Brain pericyte (primary cell): Measurements from ENCODE around the gene GRIK2.
"Not testable (repeated sequence)": the region's sequence is repeated elsewhere in the genome, so short reads cannot be mapped to it uniquely, and the experiment has no call there.

Source experiments
- DNase-seq: peaks from one replicate; pipeline ENCODE4 v3.0.0-alpha.2; 2012; ENCODE audit warnings: low read depth, low spot score

The GRIK2 gene

GRCh38 chr6:101393251-101393828 lies at the start of gene GRIK2:
Gene GRIK2 (plus strand): TSS chr6:101393708.
- DNase-seq = no peak

- no peak for DNase-seq
Measured at GRCh38 chr6:101344885-101345284, 48.6 kb upstream of the GRIK2 start.

DNA sequence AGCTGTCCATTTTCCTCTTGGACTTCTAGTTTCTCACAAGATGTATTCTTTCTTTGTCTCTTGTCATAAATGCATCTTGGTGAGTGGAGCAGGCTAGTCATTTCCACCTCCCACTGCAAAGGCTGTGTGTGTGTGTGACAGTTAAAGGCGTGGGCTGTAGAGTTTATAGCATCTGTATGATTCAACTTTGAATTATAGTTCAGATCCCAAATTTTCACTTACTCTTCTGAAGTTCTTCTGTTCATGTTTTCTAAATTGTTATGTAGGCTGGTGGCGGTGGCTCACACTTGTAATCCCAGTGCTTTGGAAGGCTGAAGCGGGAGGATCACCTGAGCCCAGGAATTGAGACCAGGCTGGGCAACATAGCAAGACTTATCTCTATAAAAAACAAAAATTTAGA lies 44.7 kb upstream of the GRIK2 start:
- DNase-seq = no peak

GRCh38 chr6:101350631-101351030 lies 42.9 kb upstream of the GRIK2 start:
- not testable (repeated sequence) for DNase-seq

DNA sequence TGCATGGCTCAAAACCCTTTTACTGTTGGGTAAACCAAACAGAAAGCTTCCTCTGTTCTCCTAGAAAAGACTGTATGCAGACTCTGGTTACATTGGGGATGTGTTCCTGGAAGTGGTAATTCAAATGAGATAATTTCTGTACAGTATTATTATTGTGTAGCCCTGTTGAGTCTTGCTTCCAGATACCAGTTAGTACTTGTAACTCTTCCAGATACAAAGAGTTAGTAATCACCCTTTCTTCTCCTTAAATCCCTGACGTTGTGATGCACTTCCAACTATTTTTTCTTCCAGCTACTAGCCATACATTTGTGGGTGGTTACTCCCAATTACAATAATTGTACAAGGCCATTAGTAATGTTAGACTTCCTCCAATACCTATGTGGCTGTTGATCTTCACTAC lies 42.3 kb upstream of the GRIK2 start:
- no peak for DNase-seq

- no peak for DNase-seq
Measured at GRCh38 chr6:101352316-101352715, 41.2 kb upstream of the GRIK2 start.

DNA sequence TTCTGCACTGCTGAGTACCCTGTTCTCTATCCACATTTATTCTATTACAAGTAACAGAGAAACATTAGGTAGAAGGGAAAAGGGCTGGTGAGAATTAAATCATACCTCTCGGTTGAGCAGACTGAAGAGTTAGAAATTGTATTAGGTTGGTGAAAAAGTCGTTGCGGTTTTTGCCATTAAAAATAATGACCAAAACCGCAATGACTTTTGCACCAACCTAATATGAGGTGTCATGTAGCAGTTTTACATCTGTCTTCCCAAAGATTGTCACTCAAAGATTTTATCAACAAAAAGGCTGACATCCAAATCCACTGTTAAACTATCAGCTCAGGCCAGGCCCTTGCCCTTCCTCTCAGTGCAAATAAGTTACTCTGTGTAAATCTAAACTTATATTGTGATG lies 28.3 kb upstream of the GRIK2 start:
- no peak for DNase-seq

DNA sequence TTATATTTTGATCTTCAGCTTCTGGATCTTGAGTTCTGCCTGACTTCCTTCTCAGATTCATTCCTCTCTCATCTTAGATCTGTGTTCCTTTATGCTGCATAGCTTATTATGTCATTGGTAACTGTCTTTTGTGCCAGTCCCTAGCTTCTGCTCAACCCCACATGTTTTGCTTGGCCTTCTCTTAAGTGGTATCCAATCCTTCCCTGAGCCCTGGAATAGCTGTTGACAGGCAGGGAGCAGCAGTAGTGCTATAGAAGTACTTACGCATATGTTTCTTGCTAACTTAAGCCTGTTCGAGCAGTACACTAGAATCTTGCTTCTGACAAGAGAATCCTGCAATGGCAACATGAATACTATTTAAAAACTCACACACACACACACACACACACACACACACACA lies 13.6 kb upstream of the GRIK2 start:
- DNase-seq = no peak

GRCh38 chr6:101380897-101381630 lies 12.4 kb upstream of the GRIK2 start:
- DNase-seq = no peak

DNA sequence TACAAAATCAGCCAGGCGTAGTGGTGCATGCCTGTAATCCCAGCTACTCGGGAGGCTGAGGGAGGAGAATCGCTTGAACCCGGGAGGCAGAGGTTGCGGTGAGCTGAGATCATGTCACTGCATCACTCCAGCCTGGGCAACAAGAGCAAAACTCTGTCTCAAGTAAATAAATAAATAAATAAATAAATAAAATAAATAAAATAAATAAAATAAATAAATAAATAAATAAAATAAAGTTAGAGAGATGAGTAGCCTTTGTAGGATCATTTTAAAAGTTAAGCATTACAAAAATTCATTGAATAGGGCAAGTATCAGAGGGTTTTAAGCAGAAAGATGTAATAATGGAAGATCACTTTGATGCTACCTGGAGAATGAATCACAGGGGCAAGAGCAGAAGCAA lies 9.8 kb upstream of the GRIK2 start:
- not testable (repeated sequence) for DNase-seq

GRCh38 chr6:101386982-101387381 lies 6.5 kb upstream of the GRIK2 start:
- no peak for DNase-seq

DNA sequence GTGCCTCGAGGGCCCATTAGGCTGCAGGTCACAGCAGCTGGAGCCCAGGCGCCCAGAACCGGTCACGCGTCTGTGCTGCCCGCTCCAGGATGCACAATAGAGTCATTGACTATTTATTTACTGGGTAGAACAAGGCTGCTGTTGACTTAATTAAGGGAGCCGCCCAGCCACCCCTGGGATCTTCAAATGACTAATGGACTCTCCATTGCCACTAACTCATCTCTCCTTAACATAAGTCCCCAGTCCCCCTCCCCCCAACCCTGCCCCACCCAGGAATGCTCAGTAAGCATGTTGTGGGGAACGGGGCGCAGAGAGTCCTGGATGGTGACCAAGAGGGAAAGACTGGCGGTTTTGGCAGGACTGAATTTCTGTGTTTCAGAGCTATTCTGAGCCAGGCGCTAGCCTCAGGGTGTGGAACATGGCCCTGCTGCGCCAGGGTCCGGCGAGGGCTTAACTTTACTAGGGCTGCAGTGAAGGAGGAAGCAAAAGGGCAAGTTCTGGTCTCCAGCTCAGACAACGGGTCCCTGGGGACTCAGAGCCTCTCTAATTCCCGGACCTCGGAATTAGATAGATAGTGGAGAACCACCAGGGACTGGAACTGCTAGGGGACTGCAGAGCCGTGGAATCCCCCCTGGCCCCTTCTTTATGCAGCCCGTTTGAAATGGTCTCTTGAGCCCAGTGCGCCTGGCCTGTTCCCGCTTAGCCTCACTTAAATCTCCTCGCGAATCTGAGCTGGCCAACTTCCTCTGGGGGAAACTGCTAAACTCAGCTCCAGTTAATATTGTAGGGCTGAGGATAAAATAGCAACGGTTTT lies 1.5 kb upstream of the GRIK2 start:
- DNase-seq = no peak

- DNase-seq = no peak
Measured at GRCh38 chr6:101392586-101393230, 800 bp upstream of the GRIK2 start.

DNA sequence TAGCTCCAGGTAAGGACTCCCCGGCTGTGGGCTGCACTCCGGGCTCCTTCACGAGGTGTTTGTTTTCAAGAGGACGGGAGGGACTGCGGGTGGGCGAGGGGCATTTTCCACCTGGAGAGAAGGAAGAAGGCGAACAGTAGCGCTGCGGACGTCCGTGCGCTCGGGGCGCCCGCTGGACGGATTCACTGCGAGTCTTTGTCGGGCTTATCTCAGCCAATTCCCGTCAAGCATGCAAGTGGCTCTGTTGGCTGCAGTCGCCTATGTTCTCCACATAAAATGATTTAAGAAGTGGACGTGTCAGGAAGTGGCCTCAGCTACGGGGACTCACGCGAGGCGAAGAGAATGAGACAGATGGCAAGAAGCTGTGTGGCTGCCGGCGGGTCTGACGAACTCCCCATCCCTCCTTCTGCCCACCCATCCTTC lies 332 bp downstream of the GRIK2 start:
- DNase-seq = no peak

DNA sequence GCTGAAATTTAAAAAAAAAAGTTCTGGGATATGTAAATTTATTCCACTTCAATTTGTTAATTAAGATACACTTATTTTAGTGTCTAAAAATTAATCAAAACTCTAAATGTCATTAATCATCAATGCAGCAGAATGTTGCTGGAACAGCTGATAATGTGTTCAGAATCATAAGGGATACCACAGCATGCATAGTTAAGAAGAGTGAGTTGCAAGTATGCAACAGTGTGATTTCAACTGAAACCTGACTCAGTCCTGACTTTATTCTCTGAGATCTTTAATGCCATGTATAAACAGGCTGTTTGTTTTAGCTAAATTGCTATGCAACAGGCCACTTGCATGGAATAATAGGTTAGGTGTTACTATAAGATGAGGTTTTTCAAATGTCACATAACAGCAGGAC lies 1.4 kb downstream of the GRIK2 start:
- no peak for DNase-seq

DNA sequence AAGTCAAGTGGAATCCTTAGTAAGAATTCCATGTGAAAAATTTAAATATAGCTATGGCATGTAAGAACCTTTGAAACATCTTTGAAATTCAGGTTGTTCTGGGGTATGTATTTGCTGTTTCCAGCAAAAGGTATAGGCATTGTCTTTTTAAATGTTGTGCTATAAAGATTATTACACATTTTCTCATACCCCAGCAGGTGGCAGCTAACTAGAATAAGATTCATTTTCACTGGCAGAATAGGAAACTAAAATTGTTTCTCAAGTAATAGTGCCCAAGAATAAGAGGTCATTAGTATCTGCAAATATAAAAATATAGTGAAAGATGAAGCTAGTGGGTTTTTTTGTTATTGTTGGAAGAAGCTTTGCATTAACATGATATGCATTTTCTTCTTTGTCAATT lies 1.8 kb downstream of the GRIK2 start:
- DNase-seq = no peak

DNA sequence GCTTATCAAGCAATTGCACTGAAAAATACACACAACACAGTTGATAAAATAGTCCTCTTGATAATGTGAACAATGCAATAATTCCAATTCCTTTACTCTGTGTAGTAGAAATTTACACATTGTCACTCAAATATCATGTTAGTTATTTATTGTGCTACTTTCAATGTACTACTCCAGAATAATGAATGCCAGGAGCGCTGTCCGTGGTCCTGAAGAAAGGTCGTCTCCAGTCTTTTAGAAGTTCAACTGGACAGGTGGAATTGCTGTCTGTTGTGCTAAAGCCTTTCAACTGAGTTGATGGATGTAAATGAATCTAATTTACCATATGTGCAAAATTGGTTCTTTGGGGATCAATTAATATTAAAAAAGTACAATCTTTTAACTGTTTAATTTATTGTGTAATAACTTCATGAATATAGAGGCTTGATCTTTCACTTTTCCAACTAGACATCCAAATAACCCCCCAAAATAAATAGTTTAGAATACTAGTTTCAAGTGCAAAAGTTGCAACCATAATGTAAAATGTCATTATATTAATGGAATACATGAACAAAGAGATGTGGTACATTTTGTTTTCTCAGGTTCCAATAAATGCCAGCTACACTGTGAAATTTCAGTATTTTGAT lies 3.2 kb downstream of the GRIK2 start:
- no peak for DNase-seq

GRCh38 chr6:101397199-101397598 lies 3.7 kb downstream of the GRIK2 start:
- DNase-seq = no peak

GRCh38 chr6:101398716-101399615 lies 5.5 kb downstream of the GRIK2 start:
- no peak for DNase-seq

DNA sequence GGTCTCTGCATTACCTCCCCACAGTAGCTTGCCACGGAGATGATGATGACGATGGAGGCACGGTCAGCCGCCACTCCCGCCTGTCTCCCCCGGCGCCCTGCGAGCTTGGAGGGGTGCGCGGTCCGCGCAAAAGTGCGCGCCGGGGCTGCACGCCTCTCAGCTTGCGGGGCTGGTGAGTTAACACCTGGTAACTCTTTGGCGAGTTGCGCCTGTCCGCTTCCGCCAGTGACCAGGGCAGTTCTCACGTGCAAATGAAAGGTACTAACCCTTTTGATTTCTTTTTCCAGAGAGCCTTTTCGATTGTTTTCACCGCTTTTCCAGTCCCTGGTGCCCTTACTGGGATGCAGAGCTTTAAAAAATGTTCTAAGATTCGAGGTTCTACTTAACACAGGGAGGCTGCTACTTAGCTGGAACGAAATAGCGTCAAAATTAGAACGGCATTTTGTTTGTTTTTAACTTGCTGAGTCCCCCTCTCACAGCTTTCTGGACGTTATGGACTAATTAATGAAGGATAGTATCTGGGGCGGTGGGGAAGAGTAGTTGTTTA lies 6.2 kb downstream of the GRIK2 start:
- no peak for DNase-seq
